ENCODE measurements around the gene ARHGAP4. TPM values are rescaled to one million over a fixed set of nuclear protein-coding genes. Genes with fewer than 3 reads are reported as not detected.

ARHGAP4 gene
- total and polyA plus RNA-seq, 2 donors (not counting 3 experiments of a cell fraction or from before 2014, with no cell fraction given) = 20.9 to 33.3 TPM

DNA sequence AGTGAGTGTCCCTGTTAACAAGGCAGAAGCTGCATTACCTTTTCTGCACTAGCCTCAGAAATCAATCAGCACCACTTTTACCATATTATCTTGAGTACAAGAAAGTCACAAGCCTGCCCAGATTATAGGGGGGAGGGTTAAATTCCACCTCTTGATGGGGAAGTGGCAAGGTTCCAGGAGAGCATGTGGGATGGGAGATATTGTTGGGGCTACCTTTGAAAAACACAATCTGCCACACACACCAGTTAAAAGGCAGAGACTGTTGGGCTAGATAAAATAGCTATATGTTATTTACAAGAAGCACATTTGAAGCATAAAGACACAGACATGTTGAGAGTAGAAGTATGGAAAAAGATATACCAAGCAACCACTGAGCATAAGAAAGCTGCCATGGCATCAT, 28.2 kb downstream of the ARHGAP4 start:
- CTCF ChIA-PET = no interaction called here
- intact Hi-C loops (cut with micrococcal nuclease) = no loop called here
- no peak for DNase-seq (ENCODE audit: low read depth, low spot score)
- no peak overlapping the region for H3K9ac ChIP-seq (replicated peaks; ENCODE audit: extremely low read depth, insufficient read depth, low read length)
- H3K36me3 ChIP-seq (ENCODE audit: control insufficient read depth in 2 of 2, extremely low read depth in 1 of 2, insufficient read depth in 2 of 2, low read length in 2 of 2) = no peaks in the 10 kb centered on the region
- H3K4me2 ChIP-seq (ENCODE audit: insufficient read depth, low read length) = no peak overlapping the region
- no peak overlapping the region for H3K27ac ChIP-seq (ENCODE audit: insufficient read depth, low read depth, low read length)
- no peaks in the 10 kb centered on the region for H3K9me1 ChIP-seq (replicated peaks; ENCODE audit: control insufficient read depth, extremely low read depth, insufficient read depth, low read length)
- H4K20me1 ChIP-seq (replicated peaks; ENCODE audit: control insufficient read depth, extremely low read depth, insufficient read depth, low read length) = no peaks in the 10 kb centered on the region
- H2AFZ ChIP-seq (ENCODE audit: low read depth, low read length) = no peak overlapping the region
- H3K79me2 ChIP-seq (ENCODE audit: control insufficient read depth, insufficient read depth, low read length) = no peaks in the 10 kb centered on the region
- FAIRE-seq = no peak
- BruUV-seq (replicated peaks) = no TSS peak
- no peak overlapping the region for H3K4me3 ChIP-seq (replicated peaks in 1 of 3; ENCODE audit: insufficient read depth in 1 of 3, low read depth in 1 of 3, low read length in 3 of 3)
- POLR2A ChIA-PET = no interaction called here
- dilution Hi-C loops (cut with MboI; ENCODE audit: extremely low pct_ligation_motif_present, low sequenced_read_pairs) = no loop called here
- H3K9me3 ChIP-seq (replicated peaks; ENCODE audit: control insufficient read depth, insufficient read depth, low read length) = no peaks in the 10 kb centered on the region
- H3K4me1 ChIP-seq (ENCODE audit: control insufficient read depth, extremely low read depth, insufficient read depth, low read length) = no peaks in the 10 kb centered on the region
- peaks cover 2 to 5% of the 10 kb centered on the region in 2 experiments for H3K27me3 ChIP-seq (ENCODE audit: control insufficient read depth in 2 of 2, insufficient read depth in 2 of 2, low read length in 2 of 2)
- TF ChIP-seq JUN (IDR thresholded peaks at IDR 0.05; ENCODE audit: borderline replicate concordance, insufficient read depth, insufficient read length, low read depth) (no peak), GATA2 (IDR thresholded peaks at IDR 0.05; ENCODE audit: insufficient read depth, insufficient read length, low read depth, low read length) (no peak), POLR2AphosphoS5 (IDR thresholded peaks at IDR 0.05; ENCODE audit: insufficient read depth, low read depth, low read length) (no peak), MAX (IDR thresholded peaks at IDR 0.05; ENCODE audit: insufficient read depth, insufficient read length) (no peak), MYC (IDR thresholded peaks at IDR 0.05; ENCODE audit: low read depth, low read length) (no peak), POLR2A (IDR thresholded peaks at IDR 0.05; ENCODE audit: low read depth, low read length) (no peak), FOS (IDR thresholded peaks at IDR 0.05; ENCODE audit: borderline replicate concordance, insufficient read depth, low read length) (no peak), CTCF (IDR thresholded peaks at IDR 0.05; ENCODE audit: extremely low read depth in 1 of 2, insufficient read depth in 1 of 2, low read depth in 1 of 2, low read length in 2 of 2) (no peak), EZH2 (IDR thresholded peaks at IDR 0.05; ENCODE audit: borderline replicate concordance, low read depth, low read length, severe bottlenecking) (no peak)

Measured in endothelial cell of umbilical vein (primary cell).